HUES64 (cell line): Measurements from ENCODE around the gene CHCHD5.
"Not testable (repeated sequence)": the region's sequence is repeated elsewhere in the genome, so short reads cannot be mapped to it uniquely, and the experiment has no call there.

Source experiments
- H3K27ac ChIP-seq: 2 replicates; pipeline ENCODE4 v1.7.0; 2013; ENCODE audit warnings: low read depth, low read length, inconsistent platforms
- H3K27me3 ChIP-seq: 2 replicates; pipeline ENCODE4 v1.6.1; 2013; ENCODE audit warnings: mild to moderate bottlenecking, low read length; ENCODE audit not compliant: insufficient read depth
- H3K36me3 ChIP-seq: 2 replicates; pipeline ENCODE4 v1.6.1; 2013; ENCODE audit warnings: mild to moderate bottlenecking, low read length; ENCODE audit not compliant: insufficient read depth
- H3K4me1 ChIP-seq: 2 replicates; pipeline ENCODE4 v1.6.1; 2013; ENCODE audit warnings: mild to moderate bottlenecking, low read length, moderate library complexity; ENCODE audit not compliant: insufficient read depth
- H3K4me3 ChIP-seq: 2 replicates; pipeline ENCODE4 v1.5.1; 2013; ENCODE audit warnings: mild to moderate bottlenecking, low read length, moderate library complexity
- H3K9ac ChIP-seq: 2 replicates; pipeline ENCODE4 v1.6.1; 2013; ENCODE audit warnings: mild to moderate bottlenecking, low read depth, low read length
- H3K9me3 ChIP-seq: 2 replicates; pipeline ENCODE4 v1.6.1; 2013; ENCODE audit warnings: low read depth, low read length; ENCODE audit not compliant: insufficient read depth
- WGBS: fragments of 150-250, 120-280 bp; methylation state at CpG from one replicate; pipeline ENCODE4 v1.1.7; 2013; ENCODE audit warnings: missing lambda C conversion rate; 5-methylcytosine and 5-hydroxymethylcytosine counted together

CHCHD5 gene

GRCh38 chr2:112566104-112566503 is 18.3 kb upstream of the CHCHD5 start:
- H3K9me3 ChIP-seq = no peaks in the 10 kb centered on the region
- 92% methylated on average over 3 of the region's 3 CpGs for WGBS
- no peak overlapping the region for H3K27ac ChIP-seq
- no peaks in the 10 kb centered on the region for H3K27me3 ChIP-seq
- H3K36me3 ChIP-seq = peaks cover 92% of the 10 kb centered on the region
- no peak overlapping the region for H3K4me3 ChIP-seq
- H3K4me1 ChIP-seq = no peaks in the 10 kb centered on the region
- H3K9ac ChIP-seq = no peak overlapping the region

- peaks cover 92% of the 10 kb centered on the region for H3K36me3 ChIP-seq
- WGBS = 97% methylated on average over 5 of the region's 5 CpGs
- H3K9ac ChIP-seq, H3K4me1 ChIP-seq, H3K27ac ChIP-seq, H3K4me3 ChIP-seq, H3K27me3 ChIP-seq, H3K9me3 ChIP-seq: not testable (repeated sequence)
Measured at GRCh38 chr2:112566508-112566907, 17.9 kb upstream of the CHCHD5 start.

- Histone ChIP-seq H3K9ac (no peak overlapping the region), H3K9me3 (no peaks in the 10 kb centered on the region), H3K27me3 (no peaks in the 10 kb centered on the region), H3K36me3 (peaks cover 94% of the 10 kb centered on the region), H3K4me3 (no peak overlapping the region), H3K27ac (no peak overlapping the region), H3K4me1 (no peaks in the 10 kb centered on the region)
- 96% methylated on average over 6 of the region's 7 CpGs for WGBS
Measured at GRCh38 chr2:112572005-112572404, 12.4 kb upstream of the CHCHD5 start.

- no peak overlapping the region for H3K27ac ChIP-seq
- no peaks in the 10 kb centered on the region for H3K27me3 ChIP-seq
- no peaks in the 10 kb centered on the region for H3K9me3 ChIP-seq
- H3K4me1 ChIP-seq = no peaks in the 10 kb centered on the region
- H3K36me3 ChIP-seq = peaks cover 43% of the 10 kb centered on the region
- no peak overlapping the region for H3K4me3 ChIP-seq
- H3K9ac ChIP-seq = no peak overlapping the region
- WGBS = 90% methylated on average over 4 of the region's 5 CpGs
Measured at GRCh38 chr2:112577756-112578155, 6.7 kb upstream of the CHCHD5 start.

- Histone ChIP-seq H3K4me1 (peaks cover 7% of the 10 kb centered on the region), H3K4me3 (no peak overlapping the region), H3K9ac (no peak overlapping the region), H3K36me3 (peaks cover 30% of the 10 kb centered on the region), H3K9me3 (no peaks in the 10 kb centered on the region), H3K27me3 (no peaks in the 10 kb centered on the region), H3K27ac (no peak overlapping the region)
Measured at GRCh38 chr2:112579241-112579640, 5.2 kb upstream of the CHCHD5 start.

GRCh38 chr2:112580084-112580483 is 4.3 kb upstream of the CHCHD5 start:
- Histone ChIP-seq H3K4me1 (peaks cover 7% of the 10 kb centered on the region), H3K36me3 (peaks cover 21% of the 10 kb centered on the region), H3K27me3 (no peaks in the 10 kb centered on the region), H3K4me3 (no peak overlapping the region), H3K27ac (no peak overlapping the region), H3K9ac (no peak overlapping the region), H3K9me3 (no peaks in the 10 kb centered on the region)
- WGBS = 93% methylated on average over 7 of the region's 7 CpGs

GRCh38 chr2:112582314-112582746 is 2.1 kb upstream of the CHCHD5 start:
- WGBS = 72% methylated on average over 10 of the region's 10 CpGs
- H3K9ac ChIP-seq = no peak overlapping the region

GRCh38 chr2:112583497-112584133 is 794 bp upstream of the CHCHD5 start:
- Histone ChIP-seq H3K27ac (peak overlapping the region; percentile 89), H3K9ac (peak overlapping the region; percentile 75), H3K4me1 (peaks cover 7% of the 10 kb centered on the region), H3K4me3 (peak overlapping the region; percentile 75), H3K27me3 (no peaks in the 10 kb centered on the region), H3K9me3 (no peaks in the 10 kb centered on the region), H3K36me3 (peaks cover 22% of the 10 kb centered on the region)
- 38% methylated on average over 19 of the region's 19 CpGs for WGBS

More at GRCh38 chr2:112582314-112582746, 2.1 kb upstream of the CHCHD5 start:
- no peak overlapping the region for H3K4me3 ChIP-seq
- H3K36me3 ChIP-seq = peaks cover 16% of the 10 kb centered on the region
- no peaks in the 10 kb centered on the region for H3K27me3 ChIP-seq
- no peaks in the 10 kb centered on the region for H3K9me3 ChIP-seq
- H3K27ac ChIP-seq = no peak overlapping the region
- peaks cover 7% of the 10 kb centered on the region for H3K4me1 ChIP-seq

- Histone ChIP-seq H3K27me3 (no peaks in the 10 kb centered on the region), H3K36me3 (peaks cover 30% of the 10 kb centered on the region), H3K9me3 (no peaks in the 10 kb centered on the region), H3K27ac (peak overlapping the region; percentile 89), H3K4me3 (peak overlapping the region; percentile 75), H3K9ac (peak overlapping the region; percentile 75), H3K4me1 (peaks cover 7% of the 10 kb centered on the region)
- WGBS = 49% methylated on average over 3 of the region's 3 CpGs
Measured at GRCh38 chr2:112584891-112585250, 462 bp downstream of the CHCHD5 start.

GRCh38 chr2:112585400-112585799 is 991 bp downstream of the CHCHD5 start:
- 93% methylated on average over 3 of the region's 3 CpGs for WGBS
- no peaks in the 10 kb centered on the region for H3K27me3 ChIP-seq
- H3K36me3 ChIP-seq = peaks cover 30% of the 10 kb centered on the region
- H3K9ac ChIP-seq = peak overlapping the region; percentile 75
- peak overlapping the region; percentile 89 for H3K27ac ChIP-seq
- no peaks in the 10 kb centered on the region for H3K9me3 ChIP-seq
- peaks cover 7% of the 10 kb centered on the region for H3K4me1 ChIP-seq
- peak overlapping the region; percentile 75 for H3K4me3 ChIP-seq

- H3K27me3 ChIP-seq = no peaks in the 10 kb centered on the region
- H3K4me1 ChIP-seq = peaks cover 7% of the 10 kb centered on the region
- no peak overlapping the region for H3K9ac ChIP-seq
- 97% methylated on average over 18 of the region's 18 CpGs for WGBS
- peaks cover 30% of the 10 kb centered on the region for H3K36me3 ChIP-seq
- no peak overlapping the region for H3K4me3 ChIP-seq
- no peaks in the 10 kb centered on the region for H3K9me3 ChIP-seq
- H3K27ac ChIP-seq = no peak overlapping the region
Measured at GRCh38 chr2:112585873-112586464, 1.6 kb downstream of the CHCHD5 start.
